Cardiac septum (tissue), 1 donor: ENCODE measurements around the gene ADAMTS19. TPM values are rescaled to one million over a fixed set of nuclear protein-coding genes. Genes with fewer than 3 reads are reported as not detected.
"Not testable (repeated sequence)": the region's sequence is repeated elsewhere in the genome, so short reads cannot be mapped to it uniquely, and the experiment has no call there.

ENCODE experiments used
- DNase-seq: peaks from one replicate; pipeline ENCODE4 v3.0.0-alpha.2; 2020; ENCODE audit warnings: low spot score
- intact Hi-C: fragments of 100-400 bp; cut with DNase I; formaldehyde crosslinking; loops from one replicate; pipeline ENCODE4 v1.14.0; 2022
- total RNA-seq: library from RNA; stranded (reverse); fragmentation: NEBNext Ultra II Directional; extraction: Animal tissue kit (Norgen Biotek cat#: 25700); gene quantifications from one replicate; pipeline ENCODE4 v1.2.1, GENCODE V29; 2021
- donor health status: DM: no; HTN: no; CAD: no.

The ADAMTS19 gene
- total RNA-seq, 1 donor from 2014 or later = 0.40 TPM

GRCh38 chr5:129569295-129569694, 109.2 kb downstream of the ADAMTS19 start:
- no peak for DNase-seq
- intact Hi-C loops = no loop called here

GRCh38 chr5:129572060-129572459, 112.0 kb downstream of the ADAMTS19 start:
- intact Hi-C loops = no loop called here
- no peak for DNase-seq

GRCh38 chr5:129584496-129584895, 124.4 kb downstream of the ADAMTS19 start:
- DNase-seq, intact Hi-C loops: not testable (repeated sequence)

DNA sequence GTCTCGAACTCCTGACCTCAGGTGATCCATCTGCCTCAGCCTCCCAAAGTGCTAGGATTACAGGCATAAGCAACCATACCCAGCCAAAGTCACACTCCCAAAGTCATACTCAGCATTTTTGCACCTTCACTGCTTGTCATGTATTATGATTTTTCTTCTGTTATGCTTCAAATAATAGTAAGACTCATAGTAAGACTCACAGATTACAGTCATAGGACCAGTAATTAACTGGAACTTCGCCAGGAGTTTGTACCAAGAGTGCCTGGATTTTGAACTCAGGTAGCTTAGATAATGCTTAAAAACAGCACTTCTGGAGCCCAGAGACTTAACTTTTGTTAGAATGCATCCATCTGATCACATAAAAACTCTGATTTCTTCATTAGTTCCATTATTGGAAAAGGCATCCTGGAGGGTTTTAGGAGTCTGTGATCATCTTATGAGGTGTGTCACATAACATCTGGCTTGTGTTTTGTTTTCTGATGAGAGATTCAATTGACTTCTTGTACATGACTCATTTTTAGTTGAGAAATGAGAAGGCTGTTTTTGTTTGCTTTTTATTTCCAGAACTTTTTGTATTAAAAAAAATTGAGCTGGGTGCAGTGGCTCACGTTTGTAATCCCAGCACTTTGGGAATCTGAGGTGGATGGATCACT, 131.5 kb downstream of the ADAMTS19 start:
- no peak for DNase-seq
- intact Hi-C loops = no loop called here

- no peak for DNase-seq
- intact Hi-C loops = no loop called here
Measured at GRCh38 chr5:129593525-129593924, 133.4 kb downstream of the ADAMTS19 start.

DNA sequence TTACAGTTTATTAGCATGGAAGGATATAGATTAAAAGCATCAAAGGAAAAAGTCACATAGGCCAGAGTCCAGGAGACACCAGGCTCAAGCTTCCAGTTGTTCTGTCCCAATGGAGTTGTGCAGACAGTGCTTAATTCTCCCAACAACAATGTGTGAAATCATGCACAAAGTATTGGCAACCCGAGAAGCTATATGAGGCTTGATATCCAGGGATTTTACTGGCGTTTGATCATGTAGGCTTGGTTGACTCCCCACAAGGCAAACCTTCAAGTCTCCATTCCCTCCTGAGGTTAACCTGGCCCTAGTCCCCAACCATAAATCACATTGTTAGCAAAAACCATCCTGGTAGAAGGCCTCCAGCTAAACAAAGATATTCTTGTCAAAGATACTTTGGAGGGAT, 141.5 kb downstream of the ADAMTS19 start:
- intact Hi-C loops = no loop called here
- DNase-seq = no peak

DNA sequence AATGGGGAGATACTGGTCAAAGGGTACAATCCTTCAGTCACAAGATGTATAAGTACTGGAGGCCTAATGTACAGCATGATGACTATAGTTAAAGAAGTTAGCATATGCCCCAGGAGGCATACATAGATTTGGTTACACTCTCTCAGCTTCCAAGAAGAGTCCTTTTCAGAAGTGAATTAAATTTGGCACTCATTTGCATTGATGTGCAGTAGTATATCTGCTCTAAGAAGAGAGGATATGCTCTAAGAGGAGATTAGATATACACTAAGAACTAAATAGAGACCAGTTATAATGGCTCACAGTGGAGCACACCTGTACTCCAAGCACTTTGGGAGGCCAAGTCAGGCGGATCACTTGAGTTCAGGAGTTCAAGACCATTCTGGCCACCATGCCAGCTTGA, 148.3 kb downstream of the ADAMTS19 start:
- DNase-seq = no peak
- intact Hi-C loops = no loop called here

GRCh38 chr5:129609710-129610109, 149.6 kb downstream of the ADAMTS19 start:
- no peak for DNase-seq
- intact Hi-C loops = no loop called here

GRCh38 chr5:129616517-129616916, 156.4 kb downstream of the ADAMTS19 start:
- no peak for DNase-seq
- intact Hi-C loops = no loop called here

GRCh38 chr5:129617206-129617605, 157.1 kb downstream of the ADAMTS19 start:
- intact Hi-C loops = no loop called here
- DNase-seq = no peak

DNA sequence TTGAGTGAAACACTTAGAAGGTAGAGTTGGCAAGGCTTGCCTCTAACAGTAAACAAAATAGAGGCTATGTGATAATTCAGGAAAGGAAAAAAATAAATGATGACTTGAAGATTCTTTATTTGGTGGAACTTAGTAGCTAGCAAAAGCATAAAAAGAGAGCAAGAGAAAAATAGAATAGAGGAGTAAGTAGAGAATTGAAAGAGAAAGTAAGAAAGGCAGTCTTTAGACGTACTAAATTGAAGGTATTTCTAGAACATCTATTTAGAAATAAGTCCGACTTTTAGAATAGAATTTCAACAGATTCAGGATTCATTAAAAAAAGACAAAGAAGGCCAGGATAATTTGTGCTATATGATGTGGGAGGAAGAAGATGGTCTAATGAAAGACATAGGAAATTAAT, 159.7 kb downstream of the ADAMTS19 start:
- DNase-seq = no peak
- intact Hi-C loops = no loop called here

DNA sequence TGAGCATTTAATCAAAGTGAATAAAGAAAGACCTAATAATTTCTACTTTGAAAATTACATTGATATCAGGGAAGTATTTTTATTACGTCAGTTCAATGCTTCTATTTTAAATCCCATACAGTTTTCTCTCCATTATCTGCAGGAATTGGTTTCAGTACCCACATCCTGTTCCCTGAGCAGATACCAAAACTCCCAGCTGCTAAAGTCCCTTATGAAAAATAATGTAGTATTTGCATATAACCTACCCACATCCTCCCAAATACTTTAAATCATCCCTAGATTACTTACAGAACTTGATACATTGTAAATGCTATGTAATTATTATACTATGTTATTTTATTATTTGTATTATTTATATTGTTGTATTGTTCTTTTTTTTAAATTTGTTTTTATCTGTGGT, 162.4 kb downstream of the ADAMTS19 start:
- DNase-seq = no peak
- intact Hi-C loops = no loop called here

GRCh38 chr5:129629575-129629974, 169.5 kb downstream of the ADAMTS19 start:
- no peak for DNase-seq
- intact Hi-C loops = no loop called here

DNA sequence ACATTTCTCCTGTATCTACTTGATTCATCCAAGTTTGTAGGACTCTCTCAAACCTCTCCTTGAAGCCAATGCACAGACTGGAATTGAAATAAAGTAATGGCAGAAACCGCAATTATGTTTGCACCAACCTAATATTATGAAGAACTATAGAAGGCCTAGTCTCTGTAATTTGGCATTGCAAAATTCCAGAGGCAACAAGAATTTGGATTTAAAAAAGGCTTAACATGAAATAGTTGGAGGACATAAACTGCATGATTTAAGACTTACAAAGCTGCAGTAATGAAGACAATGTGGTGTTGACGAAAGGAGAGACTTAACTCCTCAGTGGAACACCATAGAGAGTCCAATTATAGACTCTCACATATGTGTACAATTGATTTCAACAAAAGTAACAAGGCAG, 170.0 kb downstream of the ADAMTS19 start:
- DNase-seq = no peak
- intact Hi-C loops = no loop called here

- intact Hi-C loops = no loop called here
- no peak for DNase-seq
Measured at GRCh38 chr5:129631961-129632360, 171.9 kb downstream of the ADAMTS19 start.

DNA sequence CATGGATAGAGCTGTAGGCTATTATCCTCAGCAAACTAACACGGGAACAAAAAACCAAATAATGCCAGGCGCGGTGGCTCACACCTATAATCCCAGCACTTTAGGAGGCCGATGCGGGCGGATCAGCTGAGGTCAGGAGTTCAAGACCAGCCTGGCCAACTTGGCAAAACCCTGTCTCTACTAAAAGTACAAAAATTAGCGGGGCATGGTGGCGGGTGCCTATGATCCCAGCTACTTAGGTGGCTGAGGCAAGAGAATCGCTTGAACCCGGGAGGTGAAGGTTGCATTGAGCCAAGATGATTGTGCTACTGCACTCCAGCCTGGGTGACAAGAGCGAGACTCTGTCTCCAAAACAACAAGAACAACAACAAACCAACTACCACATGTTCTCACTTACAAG, 177.4 kb downstream of the ADAMTS19 start:
- DNase-seq, intact Hi-C loops: not testable (repeated sequence)

DNA sequence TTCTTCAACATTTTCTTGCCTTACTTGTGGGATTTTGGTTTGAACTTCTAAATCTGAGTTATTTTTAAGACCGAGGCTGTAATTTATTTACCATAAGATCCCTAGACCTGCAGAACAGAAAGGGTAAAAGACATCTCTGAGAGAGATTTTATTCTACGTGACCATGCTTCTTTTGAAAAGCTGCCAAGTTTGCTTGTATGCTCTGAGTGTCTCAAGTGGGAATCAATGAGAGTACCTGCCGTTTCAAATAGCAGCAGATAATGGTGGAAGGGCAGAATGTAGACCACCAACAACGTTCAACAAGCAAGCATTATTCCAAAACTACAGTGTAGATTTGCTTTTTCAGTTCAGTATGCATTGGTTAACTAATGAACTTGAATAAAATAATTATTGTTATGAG, 179.2 kb downstream of the ADAMTS19 start:
- DNase-seq = no peak
- intact Hi-C loops = no loop called here

- DNase-seq = no peak
- intact Hi-C loops = no loop called here
Measured at GRCh38 chr5:129652349-129653056, 192.4 kb downstream of the ADAMTS19 start.

GRCh38 chr5:129653057-129653375, 192.9 kb downstream of the ADAMTS19 start:
- intact Hi-C loops = no loop called here
- no peak for DNase-seq

DNA sequence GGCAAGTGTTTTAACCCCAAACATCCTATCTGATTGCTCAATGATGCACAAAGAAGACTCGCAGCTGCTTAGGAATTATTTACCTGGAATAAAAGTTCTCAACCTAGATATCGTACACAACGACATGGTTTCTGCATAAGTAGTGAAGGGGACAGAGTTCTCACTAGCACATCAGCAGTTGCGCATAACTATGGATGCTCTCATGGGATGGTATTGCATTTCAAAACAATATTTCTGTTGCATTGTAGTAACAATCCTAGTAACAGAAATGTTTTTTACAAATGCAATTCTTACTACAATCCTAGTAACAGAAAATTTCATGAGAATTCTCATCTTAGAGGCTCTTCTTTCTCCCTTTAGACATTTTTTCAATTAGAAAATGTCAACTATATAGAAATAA, 193.3 kb downstream of the ADAMTS19 start:
- DNase-seq = no peak
- intact Hi-C loops = no loop called here

GRCh38 chr5:129656952-129657351, 196.9 kb downstream of the ADAMTS19 start:
- intact Hi-C loops = no loop called here
- no peak for DNase-seq

- intact Hi-C loops = no loop called here
- no peak for DNase-seq
Measured at GRCh38 chr5:129658801-129659200, 198.7 kb downstream of the ADAMTS19 start.
